H1 (cell line): ENCODE results near the gene COG7. TPM values are rescaled to one million over a fixed set of nuclear protein-coding genes. Genes with fewer than 3 reads are reported as not detected.

ENCODE experiments used
- CTCF ChIA-PET: fragments of 300-600 bp; sonication (Branson Sonifier 250); formaldehyde crosslinking; loops from one replicate; lab custom pipeline; 2021; ENCODE audit not compliant: partially characterized antibody; lab: Charles Lee
- POLR2A ChIA-PET: fragments of 300-600 bp; sonication (Branson Sonifier 250); formaldehyde crosslinking; loops from one replicate; lab custom pipeline; 2021; ENCODE audit warnings: inconsistent platforms; ENCODE audit not compliant: partially characterized antibody; lab: Charles Lee
- DNase-seq, 2 experiments: peaks; one replicate each; pipeline versions ENCODE4 v3.0.0 to v3.0.0-alpha.2; 2010 to 2022; ENCODE audit warnings: low spot score in 2 of 2, low read depth in 1 of 2, mixed read lengths in 1 of 2
- FAIRE-seq: peaks from 2 replicates; lab custom pipeline; 2011; peaks lifted over from hg19 to GRCh38; lab: Jason Lieb, UNC
- H2AFZ ChIP-seq: 2 replicates; pipeline ENCODE4 v1.8.1; 2012; ENCODE audit warnings: low read length, inconsistent platforms
- H2AK5ac ChIP-seq: 2 replicates; pipeline ENCODE4 v1.6.1; 2013; ENCODE audit warnings: low read depth, low read length
- H2BK120ac ChIP-seq: replicated peaks from 2 replicates; pipeline ENCODE3; 2013; ENCODE audit warnings: low read depth, low read length, inconsistent platforms
- H2BK12ac ChIP-seq: 2 replicates; pipeline ENCODE4 v1.6.1; 2013; ENCODE audit warnings: low read depth, low read length
- H2BK15ac ChIP-seq: 2 replicates; pipeline ENCODE4 v1.6.1; 2013; ENCODE audit warnings: low read length
- H2BK20ac ChIP-seq: 2 replicates; pipeline ENCODE4 v1.6.1; 2013; ENCODE audit warnings: low read length
- H2BK5ac ChIP-seq: 2 replicates; pipeline ENCODE4 v1.6.1; 2013; ENCODE audit warnings: low read depth, low read length
- H3K14ac ChIP-seq: 2 replicates; pipeline ENCODE4 v1.6.1; 2013; ENCODE audit warnings: inconsistent platforms; ENCODE audit not compliant: insufficient read length
- H3K18ac ChIP-seq: 2 replicates; pipeline ENCODE4 v1.6.1; 2013; ENCODE audit warnings: low read length; ENCODE audit errors: extremely low read depth
- H3K23ac ChIP-seq: 2 replicates; pipeline ENCODE4 v1.6.1; 2013; ENCODE audit warnings: inconsistent platforms; ENCODE audit not compliant: insufficient read length
- H3K23me2 ChIP-seq: 2 replicates; pipeline ENCODE4 v1.6.1; 2013; ENCODE audit warnings: low read depth, low read length
- H3K27ac ChIP-seq: 2 replicates; pipeline ENCODE4 v1.6.1; 2011; ENCODE audit warnings: low read depth, low read length, inconsistent platforms
- H3K27me3 ChIP-seq, 4 experiments: replicated peaks in 1 of 4; 1 replicate in 1 of 4; 2 replicates in 3 of 4; pipeline versions ENCODE4 v1.6.1 to v1.8.1; 2011 to 2013; ENCODE audit warnings: low read length in 3 of 4, mild to moderate bottlenecking in 3 of 4, inconsistent platforms in 2 of 4, mixed read lengths in 2 of 4, moderate library complexity in 1 of 4; ENCODE audit not compliant: control insufficient read depth in 3 of 4, insufficient read depth in 3 of 4; ENCODE audit errors: extremely low read depth in 1 of 4
- H3K36me3 ChIP-seq, 4 experiments: 2 replicates each; pipeline versions ENCODE4 v1.6.1 to v1.8.1; 2011 to 2013; ENCODE audit warnings: mild to moderate bottlenecking in 4 of 4, low read length in 3 of 4, moderate library complexity in 2 of 4, control low read depth in 1 of 4, inconsistent platforms in 1 of 4; ENCODE audit not compliant: insufficient read depth in 4 of 4, control insufficient read depth in 2 of 4
- H3K4ac ChIP-seq: replicated peaks from 2 replicates; pipeline ENCODE3; 2013; ENCODE audit warnings: low read length, low read depth, mixed read lengths, inconsistent platforms; ENCODE audit not compliant: insufficient read length
- H3K4me1 ChIP-seq, 4 experiments: replicated peaks in 1 of 4; 1 replicate in 1 of 4; 2 replicates in 3 of 4; pipeline versions ENCODE4 v1.6.1 to v1.8.1; 2011 to 2013; ENCODE audit warnings: low read length in 3 of 4, inconsistent platforms in 2 of 4, mixed read lengths in 1 of 4; ENCODE audit not compliant: insufficient read depth in 4 of 4, control insufficient read depth in 3 of 4
- H3K4me2 ChIP-seq, 2 experiments: 2 replicates each; pipeline versions ENCODE4 v1.6.1 to v1.8.1; 2011 to 2013; ENCODE audit warnings: low read depth in 2 of 2, low read length in 2 of 2, control low read depth in 1 of 2, inconsistent platforms in 1 of 2, mild to moderate bottlenecking in 1 of 2; ENCODE audit not compliant: insufficient read depth in 1 of 2
- H3K4me3 ChIP-seq, 4 experiments: fragments of 200-600, 300-600 bp in 1 of 4; sonication (generic), shearing (Covaris generic), sonication (Bioruptor Twin) in 1 of 4; 2 replicates each; pipeline versions ENCODE4 v1.5.1 to v1.8.1; 2011 to 2016; ENCODE audit warnings: low read length in 4 of 4, low read depth in 3 of 4, control low read depth in 2 of 4, inconsistent platforms in 2 of 4, mild to moderate bottlenecking in 2 of 4, mixed read lengths in 1 of 4, moderate library complexity in 1 of 4; ENCODE audit not compliant: insufficient read depth in 2 of 4; ENCODE audit errors: extremely low read depth in 1 of 4
- H3K56ac ChIP-seq: replicated peaks from 2 replicates; pipeline ENCODE3; 2013; ENCODE audit warnings: low read depth, mild to moderate bottlenecking, mixed read lengths, low read length, inconsistent platforms; ENCODE audit not compliant: insufficient read length
- H3K79me1 ChIP-seq: 2 replicates; pipeline ENCODE4 v1.6.1; 2013; ENCODE audit warnings: low read depth, low read length, control low read depth
- H3K79me2 ChIP-seq, 2 experiments: 2 replicates each; pipeline versions ENCODE4 v1.6.1 to v1.8.1; 2012 to 2013; ENCODE audit warnings: low read length in 2 of 2, mild to moderate bottlenecking in 2 of 2, inconsistent platforms in 1 of 2; ENCODE audit not compliant: insufficient read depth in 2 of 2, control insufficient read depth in 1 of 2
- H3K9ac ChIP-seq, 4 experiments: replicated peaks in 1 of 4; 1 replicate in 1 of 4; 2 replicates in 3 of 4; pipeline versions ENCODE4 v1.6.1 to v1.8.1; 2011 to 2013; ENCODE audit warnings: low read depth in 3 of 4, low read length in 3 of 4, control low read depth in 2 of 4, mild to moderate bottlenecking in 2 of 4, moderate library complexity in 2 of 4, inconsistent platforms in 1 of 4; ENCODE audit errors: extremely low read depth in 1 of 4
- H3K9me3 ChIP-seq, 2 experiments: 2 replicates each; pipeline versions ENCODE4 v1.6.1 to v1.8.1; 2012 to 2013; ENCODE audit warnings: mild to moderate bottlenecking in 2 of 2, moderate library complexity in 2 of 2, control low read depth in 1 of 2, inconsistent platforms in 1 of 2, low read depth in 1 of 2, low read length in 1 of 2, mixed read lengths in 1 of 2; ENCODE audit not compliant: insufficient read depth in 2 of 2
- H4K20me1 ChIP-seq, 2 experiments: replicated peaks in 1 of 2; 2 replicates each; pipeline versions ENCODE3 to v1.8.1; 2011 to 2013; ENCODE audit warnings: inconsistent platforms in 2 of 2, low read length in 2 of 2, mild to moderate bottlenecking in 1 of 2; ENCODE audit not compliant: insufficient read depth in 2 of 2, control insufficient read depth in 1 of 2
- H4K5ac ChIP-seq: 2 replicates; pipeline ENCODE4 v1.6.1; 2013; ENCODE audit warnings: low read length, low read depth, mixed read lengths, inconsistent platforms; ENCODE audit not compliant: insufficient read length
- H4K8ac ChIP-seq: 2 replicates; pipeline ENCODE4 v1.8.0; 2013; ENCODE audit warnings: mild to moderate bottlenecking, moderate library complexity, low read length, inconsistent platforms; ENCODE audit not compliant: insufficient read depth; ENCODE audit errors: extremely low read depth
- H4K91ac ChIP-seq: replicated peaks from 2 replicates; pipeline ENCODE3; 2013; ENCODE audit warnings: low read length, mixed read lengths, inconsistent platforms; ENCODE audit not compliant: insufficient read length
- BACH1 ChIP-seq: IDR thresholded peaks from 2 replicates; pipeline ENCODE4 v1.6.1; 2012; ENCODE audit warnings: low read length, improper control_type of control experiment
- HDAC6 ChIP-seq: IDR thresholded peaks from one replicate; pipeline ENCODE4 v1.7.1; 2012; ENCODE audit warnings: low read depth, mild to moderate bottlenecking, inconsistent platforms, low read length, moderate library complexity
- NRF1 ChIP-seq: IDR thresholded peaks from 2 replicates; pipeline ENCODE4 v1.6.1; 2011; ENCODE audit warnings: mild to moderate bottlenecking, low read depth, low read length, improper control_type of control experiment
- SIRT6 ChIP-seq: IDR thresholded peaks from one replicate; pipeline ENCODE4 v1.7.1; 2012; ENCODE audit warnings: low read length, inconsistent platforms
- SIX5 ChIP-seq: IDR thresholded peaks from 2 replicates; pipeline ENCODE4 v1.6.1; 2011; ENCODE audit warnings: mild to moderate bottlenecking, low read depth, low read length
- SUZ12 ChIP-seq: fragments of 200-600 bp; sonication (generic); IDR thresholded peaks from 2 replicates; pipeline ENCODE4 v1.6.1; 2012; ENCODE audit warnings: mild to moderate bottlenecking, inconsistent platforms, low read length, moderate library complexity, mixed read lengths
- TBP ChIP-seq: IDR thresholded peaks from 2 replicates; pipeline ENCODE4 v1.6.1; 2011; ENCODE audit warnings: low read depth, low read length, improper control_type of control experiment
- TCF12 ChIP-seq: IDR thresholded peaks from 2 replicates; pipeline ENCODE4 v1.6.1; 2011; ENCODE audit warnings: low read depth, mild to moderate bottlenecking, low read length
- WGBS, 2 experiments: shearing (Covaris generic) in 1 of 2; methylation state at CpG; one replicate each; pipeline versions ENCODE4 v1.1.6 to v1.1.7; 2013 to 2015; ENCODE audit warnings: low lambda C conversion rate in 2 of 2, mixed read lengths in 2 of 2, inconsistent platforms in 1 of 2, low coverage in 1 of 2, missing lambda C conversion rate in 1 of 2; ENCODE audit not compliant: insufficient replicate concordance in 2 of 2, insufficient coverage in 1 of 2, insufficient read length in 1 of 2; ENCODE audit errors: extremely low coverage in 1 of 2, missing lambda C conversion rate in 1 of 2; 5-methylcytosine and 5-hydroxymethylcytosine counted together
- polyA plus RNA-seq, 7 experiments: library from polyadenylated mRNA; depleted of rRNA in 3 of 7; stranded (reverse) in 5 of 7; unstranded in 2 of 7; fragments of >200 nt in 5 of 7; fragments of 200-250 nt in 2 of 7; gene quantifications; 1 replicate in 5 of 7; 2 replicates in 1 of 7; 4 replicates in 1 of 7; pipeline versions ENCODE4 v1.2.1 to v1.2.3, GENCODE V29; 2011 to 2013; ENCODE audit warnings: missing spikeins in 2 of 7, mixed read lengths in 2 of 7
- total RNA-seq: library from RNA; stranded (reverse); fragmentation: NEBNext Ultra II Directional; extraction: Animal tissue kit (Norgen Biotek cat#: 25700); gene quantifications from 2 replicates; pipeline ENCODE4 v1.2.1, GENCODE V29; 2021

COG7 gene
- total and polyA plus RNA-seq, 2 of the 8 experiments (the other 6 are each of a cell fraction or from before 2014, with no cell fraction given), result 17.2 to 40.4 TPM

GRCh38 chr16:23485257-23485614 lies 32.2 kb upstream of the COG7 start:
- H2BK5ac ChIP-seq, result no peak overlapping the region
- ChIA-PET CTCF (interaction anchor here (0.8 kb wide), 1 partner anchor 22 kb away, joined by 3 read pairs; no protein-coding TSS in a partner anchor), POLR2A (interaction anchor here (0.7 to 1.6 kb wide), 2 partner anchors 24 to 77 kb away, joined by 3 to 4 read pairs; no protein-coding TSS in a partner anchor)
- H4K91ac ChIP-seq, result no peak overlapping the region
- no peaks in the 10 kb centered on the region for H3K27me3 ChIP-seq
- peaks cover 2% of the 10 kb centered on the region; the same call in 1 of the 2 replicates for H3K79me1 ChIP-seq
- no peak overlapping the region for H3K4ac ChIP-seq
- H2BK15ac ChIP-seq, result no peak overlapping the region
- no peak overlapping the region for H3K27ac ChIP-seq
- H3K23me2 ChIP-seq, result no peaks in the 10 kb centered on the region
- no peak overlapping the region for H3K23ac ChIP-seq
- peaks cover 57 to 93% (median 84%) of the 10 kb centered on the region in 4 experiments for H3K36me3 ChIP-seq
- no peak overlapping the region for H4K5ac ChIP-seq
- 88% methylated on average over 2 of the region's 2 CpGs; no CpG with 5 or more reads in 1 of the 2 experiments for WGBS, 2 experiments
- H2BK120ac ChIP-seq, result no peak overlapping the region
- H3K4me2 ChIP-seq, result no peak overlapping the region
- DNase-seq, result no peak
- no peaks in the 10 kb centered on the region for H3K4me1 ChIP-seq
- no peaks in the 10 kb centered on the region for H3K9me3 ChIP-seq
- H4K8ac ChIP-seq, result no peak overlapping the region
- H3K14ac ChIP-seq, result no peak overlapping the region
- no peak overlapping the region for H2AFZ ChIP-seq
- no peak overlapping the region for H3K9ac ChIP-seq
- peaks cover 10 to 11% of the 10 kb centered on the region in 2 experiments for H4K20me1 ChIP-seq
- no peak overlapping the region for H3K4me3 ChIP-seq
- no peak overlapping the region for H3K18ac ChIP-seq
- no peak for TF ChIP-seq SUZ12
- TF ChIP-seq TCF12, result no peak
- TF ChIP-seq BACH1, result no peak
- no peak for TF ChIP-seq SIX5
- TF ChIP-seq NRF1, result no peak
- no peak for TF ChIP-seq SIRT6
- no peak for TF ChIP-seq HDAC6
- no peak for TF ChIP-seq TBP
- H3K79me2 ChIP-seq, result no peaks in the 10 kb centered on the region
- no peak overlapping the region for H2BK12ac ChIP-seq
- H2BK20ac ChIP-seq, result no peak overlapping the region
- no peak for FAIRE-seq
- no peak overlapping the region for H2AK5ac ChIP-seq
- no peak overlapping the region for H3K56ac ChIP-seq
